Trophoblast cell (in vitro differentiated cells and primary cell): ENCODE measurements around the gene VIT.
A peak's percentile ranks its signal among the peaks of the same experiment; 100 is the strongest.

ENCODE experiments used
- DNase-seq, 2 donors: peaks; one replicate each; pipeline ENCODE4 v3.0.0-alpha.2; 2016
- H2AFZ ChIP-seq: 2 replicates; pipeline ENCODE4 v1.6.1; 2013; ENCODE audit warnings: low read length, moderate library complexity, mild to moderate bottlenecking; ENCODE audit not compliant: insufficient read depth, poor library complexity
- H2AK5ac ChIP-seq: 2 replicates; pipeline ENCODE4 v1.6.1; 2013; ENCODE audit warnings: mild to moderate bottlenecking, low read length
- H2BK120ac ChIP-seq: 2 replicates; pipeline ENCODE4 v1.6.1; 2013; ENCODE audit warnings: low read length, mild to moderate bottlenecking, moderate library complexity; ENCODE audit not compliant: insufficient read depth, poor library complexity
- H2BK12ac ChIP-seq: 2 replicates; pipeline ENCODE4 v1.6.1; 2013; ENCODE audit warnings: mild to moderate bottlenecking, low read length, moderate library complexity
- H2BK5ac ChIP-seq: 2 replicates; pipeline ENCODE4 v1.6.1; 2013; ENCODE audit warnings: low read length, low read depth, moderate library complexity, mild to moderate bottlenecking; ENCODE audit not compliant: poor library complexity
- H3K14ac ChIP-seq: 2 replicates; pipeline ENCODE4 v1.6.1; 2013; ENCODE audit warnings: mild to moderate bottlenecking, low read length
- H3K18ac ChIP-seq: 2 replicates; pipeline ENCODE4 v1.6.1; 2013; ENCODE audit warnings: mild to moderate bottlenecking, low read length
- H3K23ac ChIP-seq: 2 replicates; pipeline ENCODE4 v1.6.1; 2013; ENCODE audit warnings: low read length
- H3K27ac ChIP-seq: 2 replicates; pipeline ENCODE4 v1.5.1; 2013; ENCODE audit warnings: low read depth, mild to moderate bottlenecking, inconsistent platforms, low read length, moderate library complexity
- H3K27me3 ChIP-seq: 2 replicates; pipeline ENCODE4 v1.6.1; 2013; ENCODE audit warnings: inconsistent platforms, mild to moderate bottlenecking, low read length, moderate library complexity; ENCODE audit not compliant: insufficient read depth
- H3K36me3 ChIP-seq, 2 experiments: 1 replicate in 1 of 2; 2 replicates in 1 of 2; pipeline ENCODE4 v1.6.1; 2013; ENCODE audit warnings: low read length in 2 of 2, mild to moderate bottlenecking in 2 of 2, moderate library complexity in 1 of 2; ENCODE audit not compliant: insufficient read depth in 2 of 2, control insufficient read depth in 1 of 2
- H3K4ac ChIP-seq: 2 replicates; pipeline ENCODE4 v1.6.1; 2013; ENCODE audit warnings: low read depth, mild to moderate bottlenecking, low read length, moderate library complexity
- H3K4me1 ChIP-seq, 2 experiments: 1 replicate in 1 of 2; 2 replicates in 1 of 2; pipeline ENCODE4 v1.6.1; 2013; ENCODE audit warnings: low read length in 2 of 2, mild to moderate bottlenecking in 2 of 2, moderate library complexity in 1 of 2; ENCODE audit not compliant: insufficient read depth in 2 of 2, control insufficient read depth in 1 of 2
- H3K4me2 ChIP-seq: 2 replicates; pipeline ENCODE4 v1.6.1; 2013; ENCODE audit warnings: inconsistent platforms, mild to moderate bottlenecking, low read length, moderate library complexity
- H3K4me3 ChIP-seq: 2 replicates; pipeline ENCODE4 v1.5.1; 2013; ENCODE audit warnings: mild to moderate bottlenecking, low read depth, low read length, inconsistent platforms
- H3K79me1 ChIP-seq: one replicate; pipeline ENCODE4 v1.6.1; 2013; ENCODE audit warnings: low read length
- H3K79me2 ChIP-seq: 2 replicates; pipeline ENCODE4 v1.6.1; 2013; ENCODE audit warnings: low read length, mild to moderate bottlenecking; ENCODE audit not compliant: control insufficient read depth, insufficient read depth, poor library complexity
- H3K9ac ChIP-seq: 2 replicates; pipeline ENCODE4 v1.6.1; 2013; ENCODE audit warnings: mild to moderate bottlenecking, low read length
- H3K9me3 ChIP-seq: 2 replicates; pipeline ENCODE4 v1.6.1; 2013; ENCODE audit warnings: low read depth, mild to moderate bottlenecking, control low read depth, inconsistent platforms, low read length; ENCODE audit not compliant: insufficient read depth
- H4K12ac ChIP-seq: 2 replicates; pipeline ENCODE4 v1.6.1; 2013; ENCODE audit warnings: low read depth, mild to moderate bottlenecking, low read length, moderate library complexity
- H4K8ac ChIP-seq: 2 replicates; pipeline ENCODE4 v1.6.1; 2013; ENCODE audit warnings: low read depth, mild to moderate bottlenecking, low read length, moderate library complexity
- H4K91ac ChIP-seq: one replicate; pipeline ENCODE4 v1.6.1; 2013; ENCODE audit warnings: low read depth, mild to moderate bottlenecking, low read length, moderate library complexity
- WGBS: extraction: QIAGEN DNeasy Blood & Tissue Kit; methylation state at CpG from one replicate; pipeline ENCODE4 v1.1.7; 2013; ENCODE audit warnings: missing lambda C conversion rate; ENCODE audit not compliant: insufficient read length, insufficient coverage; ENCODE audit errors: extremely low coverage; 5-methylcytosine and 5-hydroxymethylcytosine counted together

VIT gene

DNA sequence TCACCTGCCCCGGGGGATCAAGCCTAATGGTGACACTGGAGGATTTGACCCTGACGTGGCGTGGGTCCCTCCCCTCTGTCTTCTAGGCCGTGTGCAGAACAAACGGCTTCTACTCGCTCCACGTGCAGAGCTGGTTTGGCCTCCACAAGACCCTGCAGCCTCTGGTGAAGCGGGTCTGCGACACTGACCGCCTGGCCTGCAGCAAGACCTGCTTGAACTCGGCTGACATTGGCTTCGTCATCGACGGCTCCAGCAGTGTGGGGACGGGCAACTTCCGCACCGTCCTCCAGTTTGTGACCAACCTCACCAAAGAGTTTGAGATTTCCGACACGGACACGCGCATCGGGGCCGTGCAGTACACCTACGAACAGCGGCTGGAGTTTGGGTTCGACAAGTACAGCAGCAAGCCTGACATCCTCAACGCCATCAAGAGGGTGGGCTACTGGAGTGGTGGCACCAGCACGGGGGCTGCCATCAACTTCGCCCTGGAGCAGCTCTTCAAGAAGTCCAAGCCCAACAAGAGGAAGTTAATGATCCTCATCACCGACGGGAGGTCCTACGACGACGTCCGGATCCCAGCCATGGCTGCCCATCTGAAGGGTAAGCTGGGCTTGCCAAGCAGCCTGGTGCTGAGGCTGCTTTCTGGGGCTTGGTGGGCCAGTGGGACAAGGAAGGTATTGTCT, 112.0 kb downstream of the VIT start:
- Histone ChIP-seq H4K91ac (no peak overlapping the region), H3K14ac (no peak overlapping the region), H3K9ac (no peak overlapping the region), H3K79me1 (no peaks in the 10 kb centered on the region), H2AFZ (no peak overlapping the region), H2BK120ac (no peak overlapping the region), H3K4me1 (no peaks in the 10 kb centered on the region), H2BK12ac (no peak overlapping the region), H3K27me3 (no peaks in the 10 kb centered on the region), H3K4me2 (no peak overlapping the region), H3K4me3 (peak overlapping the region; percentile 18), H2BK5ac (no peak overlapping the region), H3K18ac (no peak overlapping the region), H3K36me3 (no peaks in the 10 kb centered on the region), H3K27ac (no peak overlapping the region), H3K23ac (no peak overlapping the region), H3K9me3 (peaks cover 9% of the 10 kb centered on the region), H4K12ac (no peak overlapping the region), H3K4ac (no peak overlapping the region), H4K8ac (no peak overlapping the region), H2AK5ac (no peak overlapping the region), H3K79me2 (no peaks in the 10 kb centered on the region)
- no CpG with 5 or more reads among the region's 35 CpGs for WGBS
- no peak for DNase-seq

GRCh38 chr2:36809069-36809445, 112.5 kb downstream of the VIT start:
- no peaks in the 10 kb centered on the region for H3K4me1 ChIP-seq
- no peaks in the 10 kb centered on the region for H3K36me3 ChIP-seq
- H4K8ac ChIP-seq: no peak overlapping the region
- H3K9ac ChIP-seq: no peak overlapping the region
- no CpG with 5 or more reads among the region's 3 CpGs for WGBS
- no peak overlapping the region for H3K27ac ChIP-seq
- no peak overlapping the region for H3K4me2 ChIP-seq
- no peak overlapping the region for H4K91ac ChIP-seq
- no peak overlapping the region for H2BK12ac ChIP-seq
- no peak overlapping the region for H2AFZ ChIP-seq
- no peak overlapping the region for H4K12ac ChIP-seq
- H3K23ac ChIP-seq: no peak overlapping the region
- H2AK5ac ChIP-seq: no peak overlapping the region
- no peak overlapping the region for H3K4ac ChIP-seq
- no peak overlapping the region for H3K18ac ChIP-seq
- no peak overlapping the region for H3K14ac ChIP-seq
- H3K79me2 ChIP-seq: no peaks in the 10 kb centered on the region
- DNase-seq: no peak
- H3K79me1 ChIP-seq: no peaks in the 10 kb centered on the region
- no peaks in the 10 kb centered on the region for H3K27me3 ChIP-seq
- no peak overlapping the region for H2BK120ac ChIP-seq
- H3K9me3 ChIP-seq: peaks cover 9% of the 10 kb centered on the region
- H2BK5ac ChIP-seq: no peak overlapping the region
- no peak overlapping the region for H3K4me3 ChIP-seq

- Histone ChIP-seq H2AK5ac (no peak overlapping the region), H4K91ac (no peak overlapping the region), H3K9ac (no peak overlapping the region), H4K8ac (no peak overlapping the region), H3K4me3 (no peak overlapping the region), H3K27ac (no peak overlapping the region), H3K36me3 (no peaks in the 10 kb centered on the region), H3K27me3 (no peaks in the 10 kb centered on the region), H2BK12ac (no peak overlapping the region), H2BK5ac (no peak overlapping the region), H2AFZ (no peak overlapping the region), H3K79me2 (no peaks in the 10 kb centered on the region), H3K4me1 (no peaks in the 10 kb centered on the region), H4K12ac (no peak overlapping the region), H3K14ac (no peak overlapping the region), H3K23ac (no peak overlapping the region), H3K4ac (no peak overlapping the region), H2BK120ac (no peak overlapping the region), H3K18ac (no peak overlapping the region), H3K79me1 (no peaks in the 10 kb centered on the region), H3K9me3 (peaks cover 9% of the 10 kb centered on the region), H3K4me2 (no peak overlapping the region)
- no CpG with 5 or more reads among the region's 5 CpGs for WGBS
- DNase-seq: no peak
These were observed 114.6 kb downstream of the VIT start for GRCh38 chr2:36811071-36811470.

DNA sequence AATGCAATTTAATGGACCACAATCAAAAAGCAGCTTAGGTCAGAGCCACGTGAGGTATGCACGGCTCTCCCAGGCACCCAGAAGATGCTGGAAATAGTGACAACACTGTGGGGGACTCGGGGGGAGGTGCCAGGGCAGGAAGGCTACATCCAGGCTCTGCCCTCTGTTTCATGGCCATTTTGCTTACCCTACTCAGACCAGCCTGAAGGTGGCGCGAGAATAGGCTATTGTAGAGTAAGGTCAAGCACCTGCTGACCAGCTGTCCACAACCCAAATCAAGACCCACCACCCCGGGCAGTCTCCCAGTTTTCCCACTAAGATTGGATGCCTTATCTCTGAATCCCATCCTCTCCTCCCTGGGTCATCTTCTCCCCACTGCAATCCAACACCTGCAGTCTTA, 115.7 kb downstream of the VIT start:
- no peak overlapping the region for H3K4me3 ChIP-seq
- H4K12ac ChIP-seq: no peak overlapping the region
- H3K4me1 ChIP-seq: no peaks in the 10 kb centered on the region
- H2AFZ ChIP-seq: no peak overlapping the region
- H3K23ac ChIP-seq: no peak overlapping the region
- no peaks in the 10 kb centered on the region for H3K27me3 ChIP-seq
- H4K91ac ChIP-seq: no peak overlapping the region
- no peak overlapping the region for H3K18ac ChIP-seq
- no peaks in the 10 kb centered on the region for H3K79me1 ChIP-seq
- no peaks in the 10 kb centered on the region for H3K36me3 ChIP-seq
- no peak overlapping the region for H2BK12ac ChIP-seq
- WGBS: no CpG with 5 or more reads among the region's 6 CpGs
- no peak overlapping the region for H2BK120ac ChIP-seq
- no peaks in the 10 kb centered on the region for H3K79me2 ChIP-seq
- no peak overlapping the region for H3K9ac ChIP-seq
- peak; percentile 8 to 42 for DNase-seq
- no peak overlapping the region for H3K14ac ChIP-seq
- H2AK5ac ChIP-seq: no peak overlapping the region
- no peak overlapping the region for H3K27ac ChIP-seq
- H3K9me3 ChIP-seq: peaks cover 7% of the 10 kb centered on the region
- H3K4me2 ChIP-seq: no peak overlapping the region
- H2BK5ac ChIP-seq: no peak overlapping the region
- H4K8ac ChIP-seq: no peak overlapping the region
- H3K4ac ChIP-seq: no peak overlapping the region
